VCaP (cell line): ENCODE measurements around the gene EXOSC2.

ENCODE experiments used
- H3K27ac ChIP-seq: fragments of 450-650 bp; 2 replicates; pipeline ENCODE4 v1.5.1; 2017
- CTCF ChIP-seq: fragments of 450-650 bp; conservative IDR thresholded peaks from 2 replicates; pipeline ENCODE4 v1.5.1; 2017; ENCODE audit warnings: mild to moderate bottlenecking, moderate library complexity

Gene EXOSC2

DNA sequence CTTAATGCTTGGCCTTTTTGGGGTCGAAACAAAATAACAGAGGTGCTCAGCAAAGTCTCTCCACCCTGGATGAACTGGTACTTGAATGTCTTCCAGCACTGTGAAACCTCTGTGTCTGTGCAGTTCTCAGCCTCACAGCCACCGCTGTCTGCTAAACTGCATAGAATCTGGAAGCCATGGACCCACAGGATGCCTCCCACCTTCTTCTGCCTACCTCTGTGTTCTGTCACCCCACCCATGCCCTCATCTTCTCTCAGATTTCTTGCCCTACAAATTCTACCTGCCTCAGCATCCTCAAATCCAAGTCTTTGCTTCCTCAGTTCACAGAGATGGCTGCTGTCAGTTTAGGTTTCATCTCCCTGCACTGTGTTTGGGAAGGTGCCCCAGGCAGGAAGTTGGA, 35.6 kb downstream of the EXOSC2 start:
- peak overlapping the region; percentile 97 for H3K27ac ChIP-seq
- TF ChIP-seq CTCF = no peak

DNA sequence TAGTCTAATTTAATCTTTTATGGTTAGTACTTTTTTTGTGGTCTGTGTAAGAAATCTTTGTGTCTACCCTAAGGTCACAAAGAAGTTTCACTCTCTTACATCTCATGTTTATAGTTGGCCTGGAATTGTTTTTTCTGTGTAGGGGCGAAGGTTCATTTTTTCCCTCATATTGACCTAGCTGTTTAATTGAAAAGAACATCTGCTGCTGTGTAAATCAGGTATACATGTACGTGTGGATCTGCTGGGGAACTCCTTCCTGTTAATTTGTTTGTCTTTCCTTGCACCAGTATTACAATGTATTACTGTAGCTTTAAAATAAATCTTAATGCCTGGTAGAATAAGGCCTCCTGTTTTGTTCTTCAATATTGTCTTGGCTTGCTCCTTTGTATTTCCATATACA, 37.8 kb downstream of the EXOSC2 start:
- peak overlapping the region; percentile 97 for H3K27ac ChIP-seq
- no peak for TF ChIP-seq CTCF

DNA sequence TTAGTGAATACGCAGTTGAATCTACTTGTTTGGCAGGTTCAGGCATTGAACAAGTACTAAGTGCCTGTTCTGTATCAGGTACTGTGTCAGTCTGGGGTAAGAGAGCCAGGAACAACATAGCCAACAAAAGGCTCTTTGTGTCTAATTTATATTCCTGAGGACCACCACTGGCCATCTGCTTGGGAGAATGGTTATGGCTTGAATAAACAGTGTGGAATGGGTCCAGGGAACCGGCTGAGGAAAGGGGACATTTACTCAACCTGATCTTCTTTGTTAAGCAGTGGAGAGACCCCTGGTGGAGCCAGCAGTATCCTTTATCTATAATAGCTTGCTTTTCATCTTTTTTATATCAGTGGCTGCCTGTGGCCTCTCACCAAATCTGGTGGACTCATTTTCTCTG, 38.6 kb downstream of the EXOSC2 start:
- peak; percentile 39 for TF ChIP-seq CTCF
- H3K27ac ChIP-seq = peak overlapping the region; percentile 97

GRCh38 chr9:130732793-130733221, 39.2 kb downstream of the EXOSC2 start:
- no peak for TF ChIP-seq CTCF
- H3K27ac ChIP-seq = peak overlapping the region; percentile 97

GRCh38 chr9:130735566-130735965, 42.0 kb downstream of the EXOSC2 start:
- H3K27ac ChIP-seq = peak overlapping the region; percentile 97
- no peak for TF ChIP-seq CTCF

DNA sequence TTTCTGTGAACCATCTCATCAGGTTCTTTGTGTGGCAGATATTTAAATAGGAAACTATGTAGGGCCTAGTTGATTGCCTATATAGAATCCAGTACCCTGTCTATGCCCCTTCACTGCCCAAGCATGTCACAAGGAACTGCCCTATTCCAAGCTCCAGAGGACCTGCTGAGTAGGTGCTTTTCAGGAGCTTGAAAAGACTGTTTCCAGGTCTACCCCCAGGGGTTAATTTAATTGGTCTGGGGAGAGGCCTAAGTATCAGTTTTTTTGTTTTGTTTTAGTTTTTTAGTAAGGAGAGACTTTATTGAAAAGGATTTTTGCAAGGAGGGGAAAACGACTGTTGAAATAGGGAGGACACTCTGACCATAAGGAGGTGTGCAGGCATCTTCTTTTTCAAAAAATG, 43.3 kb downstream of the EXOSC2 start:
- peak overlapping the region; percentile 20; the same call in 1 of the 2 replicates for H3K27ac ChIP-seq
- TF ChIP-seq CTCF = no peak

GRCh38 chr9:130738281-130738680, 44.7 kb downstream of the EXOSC2 start:
- H3K27ac ChIP-seq = no peak overlapping the region
- no peak for TF ChIP-seq CTCF

- no peak for TF ChIP-seq CTCF
- no peak overlapping the region for H3K27ac ChIP-seq
These were observed 45.5 kb downstream of the EXOSC2 start for GRCh38 chr9:130739081-130739480.
